Liver (tissue), 2 donors: ENCODE measurements around the gene ZNF580.

Source experiments
- GABPA ChIP-seq, 2 donors: IDR thresholded peaks in 1 of 2; conservative IDR thresholded peaks in 1 of 2; 2 replicates each; pipeline ENCODE4 v1.6.1; 2016; ENCODE audit warnings: antibody characterized with exemption in 2 of 2, mild to moderate bottlenecking in 1 of 2, moderate library complexity in 1 of 2
- TAF1 ChIP-seq: conservative IDR thresholded peaks from 2 replicates; pipeline ENCODE4 v1.6.1; 2016; ENCODE audit warnings: antibody characterized with exemption, mild to moderate bottlenecking
- TF ChIP-seq, protein P1 (sequence below): IDR thresholded peaks from 2 replicates; pipeline ENCODE4 v1.6.1; 2016; ENCODE audit warnings: antibody characterized with exemption
- donor health status: healthy.

DNA sequence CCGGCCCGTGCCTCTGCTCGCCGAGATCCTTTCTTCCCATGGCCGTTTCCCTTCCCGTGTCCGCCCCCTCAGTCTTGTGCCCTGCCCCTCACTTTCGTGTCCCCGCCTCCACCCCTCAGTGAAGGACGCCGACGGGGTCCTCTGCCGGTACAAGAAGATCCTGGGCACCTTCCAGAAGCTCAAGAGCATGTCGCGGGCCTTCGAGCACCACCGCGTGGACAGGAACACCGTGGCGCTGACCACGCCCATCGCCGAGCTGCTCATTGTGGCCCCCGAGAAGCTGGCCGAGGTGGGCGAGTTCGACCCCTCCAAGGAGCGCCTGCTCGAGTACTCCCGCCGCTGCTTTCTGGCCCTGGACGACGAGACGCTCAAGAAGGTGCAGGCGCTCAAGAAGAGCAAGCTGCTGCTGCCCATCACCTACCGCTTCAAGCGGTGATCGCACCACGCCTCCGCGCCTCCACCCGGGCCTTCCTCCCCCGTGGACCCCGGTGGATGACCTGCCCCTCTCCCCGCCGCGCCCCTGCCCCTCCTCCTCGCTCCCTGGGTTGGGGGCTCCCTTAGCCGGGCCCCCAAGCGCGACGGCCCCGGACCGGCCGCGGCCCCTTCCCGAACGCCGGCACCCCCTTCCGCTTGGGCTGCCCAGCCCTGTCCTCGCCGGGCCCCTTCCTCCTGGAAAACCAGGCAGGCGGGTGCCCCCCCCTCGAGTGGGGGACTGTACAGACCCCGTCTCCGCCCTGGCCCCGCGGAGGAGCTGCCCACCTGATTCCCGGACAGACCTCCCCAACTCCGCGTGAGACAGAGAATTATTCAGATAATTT, 11.7 kb downstream of the ZNF580 start:
- TF ChIP-seq, protein P1, sequence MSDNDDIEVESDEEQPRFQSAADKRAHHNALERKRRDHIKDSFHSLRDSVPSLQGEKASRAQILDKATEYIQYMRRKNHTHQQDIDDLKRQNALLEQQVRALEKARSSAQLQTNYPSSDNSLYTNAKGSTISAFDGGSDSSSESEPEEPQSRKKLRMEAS, result no peak
- no peak for TF ChIP-seq TAF1
- TF ChIP-seq GABPA (IDR thresholded peaks at IDR 0.05 in 1 of 2, conservative IDR thresholded peaks at IDR 0.05 in 1 of 2), result no peak
